Mammary epithelial cell (primary cell): ENCODE measurements around the gene C1QTNF1.

Experiments
- EZH2 ChIP-seq: IDR thresholded peaks from 2 replicates; pipeline ENCODE4 v1.6.1; 2012; ENCODE audit warnings: low read length, inconsistent platforms, borderline replicate concordance
- TF ChIP-seq, protein P1 (sequence below), 2 donors: IDR thresholded peaks in 1 of 2; conservative IDR thresholded peaks in 1 of 2; 2 replicates each; pipeline ENCODE4 v1.5.1; 2011 to 2012; ENCODE audit warnings: inconsistent platforms in 2 of 2, low read length in 2 of 2, mild to moderate bottlenecking in 2 of 2, control low read depth in 1 of 2, low read depth in 1 of 2; ENCODE audit not compliant: insufficient read depth in 1 of 2; ENCODE audit errors: extremely low read depth in 1 of 2

- TF ChIP-seq, protein P1, sequence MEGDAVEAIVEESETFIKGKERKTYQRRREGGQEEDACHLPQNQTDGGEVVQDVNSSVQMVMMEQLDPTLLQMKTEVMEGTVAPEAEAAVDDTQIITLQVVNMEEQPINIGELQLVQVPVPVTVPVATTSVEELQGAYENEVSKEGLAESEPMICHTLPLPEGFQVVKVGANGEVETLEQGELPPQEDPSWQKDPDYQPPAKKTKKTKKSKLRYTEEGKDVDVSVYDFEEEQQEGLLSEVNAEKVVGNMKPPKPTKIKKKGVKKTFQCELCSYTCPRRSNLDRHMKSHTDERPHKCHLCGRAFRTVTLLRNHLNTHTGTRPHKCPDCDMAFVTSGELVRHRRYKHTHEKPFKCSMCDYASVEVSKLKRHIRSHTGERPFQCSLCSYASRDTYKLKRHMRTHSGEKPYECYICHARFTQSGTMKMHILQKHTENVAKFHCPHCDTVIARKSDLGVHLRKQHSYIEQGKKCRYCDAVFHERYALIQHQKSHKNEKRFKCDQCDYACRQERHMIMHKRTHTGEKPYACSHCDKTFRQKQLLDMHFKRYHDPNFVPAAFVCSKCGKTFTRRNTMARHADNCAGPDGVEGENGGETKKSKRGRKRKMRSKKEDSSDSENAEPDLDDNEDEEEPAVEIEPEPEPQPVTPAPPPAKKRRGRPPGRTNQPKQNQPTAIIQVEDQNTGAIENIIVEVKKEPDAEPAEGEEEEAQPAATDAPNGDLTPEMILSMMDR (conservative IDR thresholded peaks at IDR 0.05 in 1 of 2, IDR thresholded peaks at IDR 0.05 in 1 of 2; ENCODE audit: extremely low read depth in 1 of 2, insufficient read depth in 1 of 2, low read depth in 1 of 2, low read length in 2 of 2), result no peak
- TF ChIP-seq EZH2, result no peak
Observed at GRCh38 chr17:78974635-78975591, 49.1 kb upstream of the C1QTNF1 start.
